IPS-20b (cell line): Measurements from ENCODE around the gene AIG1.
"Not testable (repeated sequence)": the region's sequence is repeated elsewhere in the genome, so short reads cannot be mapped to it uniquely, and the experiment has no call there.

Source experiments
- H3K27ac ChIP-seq: one replicate; pipeline ENCODE4 v1.5.1; 2013; ENCODE audit warnings: low read length
- H3K27me3 ChIP-seq: 2 replicates; pipeline ENCODE4 v1.6.1; 2013; ENCODE audit warnings: mild to moderate bottlenecking, low read length, inconsistent platforms; ENCODE audit not compliant: insufficient read depth
- H3K36me3 ChIP-seq: 2 replicates; pipeline ENCODE4 v1.6.1; 2013; ENCODE audit warnings: low read depth, mild to moderate bottlenecking, inconsistent platforms, low read length, moderate library complexity; ENCODE audit not compliant: insufficient read depth
- H3K4me1 ChIP-seq: 2 replicates; pipeline ENCODE4 v1.6.1; 2013; ENCODE audit warnings: mild to moderate bottlenecking, control low read depth, inconsistent platforms, low read length, moderate library complexity; ENCODE audit not compliant: insufficient read depth
- H3K4me3 ChIP-seq: 2 replicates; pipeline ENCODE4 v1.5.1; 2013; ENCODE audit warnings: mild to moderate bottlenecking, low read length, inconsistent platforms
- H3K9ac ChIP-seq: 2 replicates; pipeline ENCODE4 v1.6.1; 2013; ENCODE audit warnings: low read depth, mild to moderate bottlenecking, inconsistent platforms, low read length, moderate library complexity
- H3K9me3 ChIP-seq: 2 replicates; pipeline ENCODE4 v1.6.1; 2013; ENCODE audit warnings: mild to moderate bottlenecking, low read depth, low read length, inconsistent platforms; ENCODE audit not compliant: insufficient read depth

The AIG1 gene

DNA sequence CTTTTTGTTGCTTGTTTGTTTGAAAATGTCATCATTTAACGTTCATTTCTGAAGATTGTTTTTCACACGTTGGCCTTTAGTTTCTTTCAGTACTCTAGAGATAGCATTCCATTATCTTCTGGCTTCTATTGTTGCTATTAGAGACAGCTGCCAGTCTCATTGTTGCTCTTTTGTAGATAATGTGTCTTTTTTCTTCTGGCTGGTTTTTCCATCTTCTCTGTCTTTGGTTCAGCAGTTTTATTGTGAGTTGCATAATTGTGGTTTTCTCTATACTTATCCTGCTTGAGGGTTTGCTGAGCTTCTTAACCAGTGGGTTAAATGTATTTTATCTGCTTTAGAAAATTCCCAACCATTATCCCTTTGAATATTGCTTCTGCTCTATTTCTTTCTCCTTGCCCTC lies 23.2 kb upstream of the AIG1 start:
- Histone ChIP-seq H3K9me3 (0 out of 2 replicates have a peak, but pooled peaks cover 5% of the 10 kb centered on the region), H3K27ac (no peak overlapping the region), H3K4me1 (no peaks in the 10 kb centered on the region), H3K27me3 (no peaks in the 10 kb centered on the region), H3K36me3 (no peaks in the 10 kb centered on the region), H3K4me3 (no peak overlapping the region), H3K9ac (no peak overlapping the region)

- H3K9ac ChIP-seq = no peak overlapping the region
- no peak overlapping the region for H3K4me3 ChIP-seq
- H3K4me1 ChIP-seq = no peaks in the 10 kb centered on the region
- no peaks in the 10 kb centered on the region for H3K27me3 ChIP-seq
- H3K9me3 ChIP-seq = 0 out of 2 replicates have a peak, but pooled peaks cover 5% of the 10 kb centered on the region
- no peak overlapping the region for H3K27ac ChIP-seq
- no peaks in the 10 kb centered on the region for H3K36me3 ChIP-seq
Observed at GRCh38 chr6:143038833-143039232, 21.9 kb upstream of the AIG1 start.

GRCh38 chr6:143039548-143039947 lies 21.1 kb upstream of the AIG1 start:
- Histone ChIP-seq H3K27ac (no peak overlapping the region), H3K4me1 (no peaks in the 10 kb centered on the region), H3K4me3 (no peak overlapping the region), H3K9ac (no peak overlapping the region), H3K27me3 (no peaks in the 10 kb centered on the region), H3K36me3 (no peaks in the 10 kb centered on the region), H3K9me3 (peaks cover 5% of the 10 kb centered on the region; the same call in 1 of the 2 replicates)

GRCh38 chr6:143040018-143040417 lies 20.7 kb upstream of the AIG1 start:
- Histone ChIP-seq H3K36me3 (no peaks in the 10 kb centered on the region), H3K27ac (no peak overlapping the region), H3K9ac (no peak overlapping the region), H3K4me3 (no peak overlapping the region), H3K9me3 (peaks cover 2% of the 10 kb centered on the region; the same call in 1 of the 2 replicates), H3K27me3 (no peaks in the 10 kb centered on the region), H3K4me1 (no peaks in the 10 kb centered on the region)

- H3K4me3 ChIP-seq, H3K36me3 ChIP-seq, H3K9ac ChIP-seq, H3K27ac ChIP-seq, H3K4me1 ChIP-seq, H3K27me3 ChIP-seq, H3K9me3 ChIP-seq: not testable (repeated sequence)
Observed at GRCh38 chr6:143044345-143044744, 16.3 kb upstream of the AIG1 start.

GRCh38 chr6:143049611-143050010 lies 11.1 kb upstream of the AIG1 start:
- Histone ChIP-seq H3K27me3 (no peaks in the 10 kb centered on the region), H3K4me3 (no peak overlapping the region), H3K36me3 (no peaks in the 10 kb centered on the region), H3K27ac (no peak overlapping the region), H3K9me3 (peaks cover 6% of the 10 kb centered on the region; the same call in 1 of the 2 replicates), H3K9ac (no peak overlapping the region), H3K4me1 (no peaks in the 10 kb centered on the region)

DNA sequence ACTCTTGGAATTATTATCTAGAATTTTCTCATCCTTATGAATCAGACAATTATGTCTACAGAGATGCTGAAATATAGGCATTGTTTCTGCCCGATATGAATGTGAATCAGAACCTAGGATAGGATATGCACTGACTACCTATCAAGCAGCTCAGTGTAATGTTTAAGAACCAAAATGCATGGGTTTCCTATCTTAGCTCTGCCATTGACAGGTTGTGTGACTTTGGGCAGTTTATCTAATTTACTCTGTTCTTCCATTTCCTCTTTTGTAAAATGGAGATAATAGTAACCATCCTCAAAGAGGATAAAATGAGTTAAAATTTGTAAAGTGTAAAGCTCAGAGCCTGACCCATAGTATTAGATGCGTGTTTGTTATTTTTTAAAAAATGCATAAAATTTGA lies 10.2 kb upstream of the AIG1 start:
- Histone ChIP-seq H3K27me3 (no peaks in the 10 kb centered on the region), H3K4me1 (no peaks in the 10 kb centered on the region), H3K27ac (no peak overlapping the region), H3K9ac (no peak overlapping the region), H3K9me3 (peaks cover 6% of the 10 kb centered on the region; the same call in 1 of the 2 replicates), H3K4me3 (no peak overlapping the region), H3K36me3 (no peaks in the 10 kb centered on the region)

DNA sequence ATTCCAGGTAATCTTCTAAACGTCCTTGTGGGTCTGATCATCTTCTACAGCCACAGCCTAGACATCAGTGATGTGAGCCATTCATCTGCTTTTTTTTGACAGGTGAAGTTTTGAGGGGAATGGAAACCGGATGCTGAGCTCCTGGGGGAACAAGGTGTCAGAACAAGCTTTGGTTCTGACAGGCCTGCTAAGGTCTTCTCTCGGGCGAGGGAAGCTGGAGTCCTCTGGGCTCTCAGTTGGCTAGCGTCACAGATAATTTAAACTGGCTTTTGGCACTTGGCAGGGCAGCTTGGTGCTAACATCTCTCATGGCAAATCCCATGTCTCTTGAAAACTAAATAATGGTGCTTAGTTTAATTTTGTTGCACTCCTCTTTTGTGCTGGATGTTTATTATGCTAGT lies 8.4 kb upstream of the AIG1 start:
- no peak overlapping the region for H3K4me3 ChIP-seq
- H3K9ac ChIP-seq = no peak overlapping the region
- H3K27me3 ChIP-seq = no peaks in the 10 kb centered on the region

DNA sequence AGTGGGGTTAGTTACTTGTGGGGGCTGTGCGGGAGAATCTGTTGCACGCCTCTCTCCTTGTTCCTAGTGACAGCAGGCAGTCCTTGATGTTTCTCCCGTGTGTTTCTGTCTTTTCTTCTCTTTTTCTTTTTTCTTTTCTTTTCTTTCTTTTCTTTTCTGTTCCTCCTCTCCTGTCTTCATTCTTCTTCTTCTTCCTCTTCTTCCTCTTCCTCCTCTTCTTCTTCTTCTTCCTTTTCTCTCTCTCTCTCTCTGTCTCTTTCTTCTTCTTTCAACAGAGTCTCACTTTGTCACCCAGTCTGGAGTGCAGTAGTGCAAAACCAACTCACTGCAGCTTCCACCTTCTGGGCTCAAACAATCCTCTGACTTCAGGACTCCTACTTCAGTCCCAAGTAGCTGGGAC lies 6.8 kb upstream of the AIG1 start:
- Histone ChIP-seq H3K9ac (no peak overlapping the region), H3K27me3 (no peaks in the 10 kb centered on the region), H3K9me3 (no peaks in the 10 kb centered on the region), H3K4me3 (no peak overlapping the region), H3K4me1 (peaks cover 4% of the 10 kb centered on the region; the same call in 1 of the 2 replicates), H3K36me3 (no peaks in the 10 kb centered on the region), H3K27ac (no peak overlapping the region)

More for the DNA sequence above, 8.4 kb upstream of the AIG1 start:
- H3K4me1 ChIP-seq = peaks cover 4% of the 10 kb centered on the region; the same call in 1 of the 2 replicates
- no peaks in the 10 kb centered on the region for H3K36me3 ChIP-seq
- peaks cover 6% of the 10 kb centered on the region; the same call in 1 of the 2 replicates for H3K9me3 ChIP-seq
- H3K27ac ChIP-seq = no peak overlapping the region

- H3K36me3 ChIP-seq = no peaks in the 10 kb centered on the region
- H3K4me1 ChIP-seq = peaks cover 4% of the 10 kb centered on the region
- no peaks in the 10 kb centered on the region for H3K9me3 ChIP-seq
- no peaks in the 10 kb centered on the region for H3K27me3 ChIP-seq
- H3K27ac ChIP-seq = no peak overlapping the region
- H3K4me3 ChIP-seq = no peak overlapping the region
- H3K9ac ChIP-seq = no peak overlapping the region
Observed at GRCh38 chr6:143054329-143054728, 6.4 kb upstream of the AIG1 start.

DNA sequence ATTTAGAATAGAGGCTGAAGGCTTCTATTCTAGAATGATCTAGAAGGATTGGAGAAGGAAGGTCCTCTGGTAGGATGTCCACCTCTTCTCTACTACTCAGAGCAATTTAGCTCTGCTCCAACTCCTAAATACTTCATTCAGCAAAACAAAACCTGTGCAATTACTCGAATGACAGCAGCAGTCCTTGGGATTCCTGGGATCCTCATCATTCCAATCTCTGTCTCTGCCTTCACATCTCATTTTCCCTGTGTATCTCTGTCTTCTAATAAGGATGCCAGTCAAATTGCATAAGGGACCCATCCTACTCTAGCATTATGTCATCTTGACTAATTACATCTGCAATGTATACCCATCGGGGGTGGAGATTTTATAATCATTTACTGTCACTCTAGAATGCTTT lies 5.5 kb upstream of the AIG1 start:
- Histone ChIP-seq H3K4me1 (peaks cover 10% of the 10 kb centered on the region), H3K27me3 (no peaks in the 10 kb centered on the region), H3K9me3 (no peaks in the 10 kb centered on the region)

DNA sequence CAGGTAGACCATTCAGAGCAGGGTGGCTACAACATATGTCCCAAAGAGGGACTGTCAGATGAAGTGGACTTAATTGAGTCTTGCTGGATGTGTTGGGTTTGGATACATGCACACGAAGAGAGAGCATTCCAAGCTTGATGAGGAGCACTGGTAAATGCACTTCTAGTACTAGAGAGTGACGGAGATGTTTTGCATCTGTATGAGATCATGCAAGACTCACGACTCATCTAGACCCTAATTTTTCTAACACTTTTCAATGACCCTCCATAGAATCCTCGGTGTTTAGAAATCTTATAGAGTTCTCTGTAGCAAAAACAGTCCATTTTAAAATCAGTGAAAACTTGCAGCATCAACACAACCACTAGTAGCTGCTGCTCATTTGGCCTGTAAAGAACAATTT lies 4.8 kb upstream of the AIG1 start:
- H3K9me3 ChIP-seq = no peaks in the 10 kb centered on the region
- H3K27me3 ChIP-seq = no peaks in the 10 kb centered on the region
- no peak overlapping the region for H3K4me3 ChIP-seq
- H3K27ac ChIP-seq = no peak overlapping the region
- H3K9ac ChIP-seq = no peak overlapping the region
- H3K36me3 ChIP-seq = no peaks in the 10 kb centered on the region
- peaks cover 10% of the 10 kb centered on the region for H3K4me1 ChIP-seq

More for the DNA sequence above, 5.5 kb upstream of the AIG1 start:
- Histone ChIP-seq H3K27ac (no peak overlapping the region), H3K9ac (no peak overlapping the region), H3K4me3 (no peak overlapping the region), H3K36me3 (no peaks in the 10 kb centered on the region)
